GM18517 (cell line): ENCODE results near the gene C19orf47.
A peak's percentile ranks its signal among the peaks of the same experiment; 100 is the strongest.

Experiments
- ATAC-seq: cut with Tn5 transposase; IDR thresholded peaks from one replicate; pipeline ENCODE4 v1.9.1; 2021; ENCODE audit warnings: mild to moderate bottlenecking, moderate library complexity; ENCODE audit not compliant: unreplicated experiment

The C19orf47 gene

GRCh38 chr19:40348125-40348913 is at the start of gene C19orf47, which contains the start of gene PLD3:
Gene C19orf47 (minus strand): TSS chr19:40348397. CDS start chr19:40341857, 6,540 bp downstream.
Gene PLD3 (plus strand): TSS chr19:40348695. CDS start chr19:40366484, 17,789 bp downstream.
- peak; percentile 89 for ATAC-seq

- no peak for ATAC-seq
Observed at GRCh38 chr19:40397568-40397906, 49.3 kb upstream of the C19orf47 start.

GRCh38 chr19:40396886-40397567 is 48.8 kb upstream of the C19orf47 start:
- ATAC-seq: no peak

GRCh38 chr19:40395956-40396355 is 47.8 kb upstream of the C19orf47 start:
- ATAC-seq: no peak

- no peak for ATAC-seq
Observed at GRCh38 chr19:40394816-40395210, 46.6 kb upstream of the C19orf47 start.

GRCh38 chr19:40393894-40394815 is 46.0 kb upstream of the C19orf47 start:
- ATAC-seq: no peak

- ATAC-seq: no peak
Observed at GRCh38 chr19:40392894-40393517, 44.8 kb upstream of the C19orf47 start.

- ATAC-seq: no peak
Observed at GRCh38 chr19:40392123-40392522, 43.9 kb upstream of the C19orf47 start.

GRCh38 chr19:40390084-40390742 is 42.0 kb upstream of the C19orf47 start, which contains the start of gene HIPK4:
Gene HIPK4 (minus strand): TSS chr19:40390181. CDS start chr19:40389902, 279 bp downstream.
- ATAC-seq: no peak

- ATAC-seq: no peak
Observed at GRCh38 chr19:40389404-40390083, 41.3 kb upstream of the C19orf47 start.

- no peak for ATAC-seq
Observed at GRCh38 chr19:40388481-40388880, 40.3 kb upstream of the C19orf47 start.

GRCh38 chr19:40387155-40387554 is 39.0 kb upstream of the C19orf47 start:
- no peak for ATAC-seq

GRCh38 chr19:40383668-40384248 is 35.6 kb upstream of the C19orf47 start:
- ATAC-seq: no peak

GRCh38 chr19:40381321-40381720 is 33.1 kb upstream of the C19orf47 start:
- no peak for ATAC-seq

GRCh38 chr19:40380199-40381037 is 32.2 kb upstream of the C19orf47 start:
- no peak for ATAC-seq

- no peak for ATAC-seq
Observed at GRCh38 chr19:40379446-40380198, 31.4 kb upstream of the C19orf47 start.

- ATAC-seq: no peak
Observed at GRCh38 chr19:40378509-40378908, 30.3 kb upstream of the C19orf47 start.
